WTC11 (cell line): ENCODE data around the gene ERG28.

Experiments
- AFF4 ChIP-seq: sonication (generic); formaldehyde crosslinking; IDR thresholded peaks from 2 replicates; pipeline ENCODE4 v1.8.1; 2023; ENCODE audit warnings: mild to moderate bottlenecking, missing genetic modification reagents, borderline replicate concordance
- ATF1 ChIP-seq: sonication (generic); formaldehyde crosslinking; IDR thresholded peaks from 2 replicates; pipeline ENCODE4 v1.8.1; 2023; ENCODE audit warnings: mild to moderate bottlenecking, moderate library complexity, missing genetic modification reagents
- CREB1 ChIP-seq: sonication (generic); formaldehyde crosslinking; IDR thresholded peaks from 2 replicates; pipeline ENCODE4 v1.8.0; 2023; ENCODE audit warnings: mild to moderate bottlenecking, missing genetic modification reagents
- CTCF ChIP-seq: fragments of 200-600 bp; IDR thresholded peaks from 2 replicates; pipeline ENCODE4 v1.8.0; 2022; ENCODE audit warnings: antibody characterized with exemption
- SMAD3 ChIP-seq: sonication (generic); formaldehyde crosslinking; IDR thresholded peaks from 2 replicates; pipeline ENCODE4 v1.8.0; 2022; ENCODE audit warnings: missing genetic modification reagents, mild to moderate bottlenecking, borderline replicate concordance
- SP1 ChIP-seq: sonication (generic); formaldehyde crosslinking; conservative IDR thresholded peaks from 2 replicates; pipeline ENCODE4 v1.8.1; 2022; ENCODE audit warnings: missing genetic modification reagents
- STAT6 ChIP-seq: sonication (generic); formaldehyde crosslinking; conservative IDR thresholded peaks from 2 replicates; pipeline ENCODE4 v1.8.1; 2023; ENCODE audit warnings: mild to moderate bottlenecking, low read depth, missing genetic modification reagents, moderate library complexity
- USF2 ChIP-seq: sonication (generic); formaldehyde crosslinking; IDR thresholded peaks from 2 replicates; pipeline ENCODE4 v1.8.1; 2023; ENCODE audit warnings: mild to moderate bottlenecking, missing genetic modification reagents, moderate library complexity
- ZNF138 ChIP-seq: sonication (generic); formaldehyde crosslinking; conservative IDR thresholded peaks from 2 replicates; pipeline ENCODE4 v1.8.1; 2022; ENCODE audit warnings: mild to moderate bottlenecking, moderate library complexity, missing genetic modification reagents
- ZNF263 ChIP-seq: sonication (generic); formaldehyde crosslinking; IDR thresholded peaks from 2 replicates; pipeline ENCODE4 v1.8.1; 2022; ENCODE audit warnings: low read depth, mild to moderate bottlenecking, moderate library complexity, missing genetic modification reagents
- ZNF416 ChIP-seq: fragments of 250-450 bp; sonication (Bioruptor Pico); IDR thresholded peaks from 2 replicates; pipeline ENCODE4 v1.9.0; 2021; ENCODE audit warnings: mild to moderate bottlenecking, inconsistent platforms
- ZNF423 ChIP-seq: fragments of 250-450 bp; sonication (Bioruptor Pico); IDR thresholded peaks from 2 replicates; pipeline ENCODE4 v2.1.2; 2022; ENCODE audit warnings: mild to moderate bottlenecking, moderate library complexity

- 0 out of 2 replicates have a peak, but pooled peaks have one; percentile 25 for TF ChIP-seq USF2 (CRISPR knock-in tag)
- no peak for TF ChIP-seq CTCF
- TF ChIP-seq STAT6 (CRISPR knock-in tag), result no peak
- no peak for TF ChIP-seq ZNF423
- TF ChIP-seq ZNF263 (CRISPR knock-in tag), result no peak
- TF ChIP-seq CREB1 (CRISPR knock-in tag), result no peak
- peak; percentile 44; the same call in 1 of the 2 replicates for TF ChIP-seq SMAD3 (CRISPR knock-in tag)
- TF ChIP-seq SP1, result peak; percentile 69
- 0 out of 2 replicates have a peak, but pooled peaks have one; percentile 49 for TF ChIP-seq ZNF416 (CRISPR knock-in tag)
- no peak for TF ChIP-seq ZNF138
- no peak for TF ChIP-seq ATF1 (CRISPR knock-in tag)
- no peak; the same call in 1 of the 2 replicates for TF ChIP-seq AFF4 (CRISPR knock-in tag)
These were observed at the start of gene ERG28, which contains the start of gene TTLL5 for GRCh38 chr14:75660630-75661498.
